ENCODE measurements around the gene CAPZB.

GRCh38 chr1:19309123-19309813 is 176.1 kb downstream of the CAPZB start:
- TF ChIP-seq EZH2 (IDR thresholded peaks at IDR 0.05; ENCODE audit: insufficient read depth, poor library complexity, severe bottlenecking): no peak
- no peak for TF ChIP-seq EZH2phosphoT487 (IDR thresholded peaks at IDR 0.05; ENCODE audit: insufficient read depth, low read depth)
